Parathyroid adenoma (tissue), 2 donors: Measurements from ENCODE around the gene TXNDC2.

Experiments used
- H2AFZ ChIP-seq: fragments of 300-600 bp; sonication (generic); one replicate; pipeline ENCODE4 v1.7.0; 2017; ENCODE audit warnings: antibody characterized with exemption, mild to moderate bottlenecking
- H3K27ac ChIP-seq: fragments of 300-600 bp; sonication (generic); one replicate; pipeline ENCODE4 v1.7.0; 2017
- H3K27me3 ChIP-seq: fragments of 300-600 bp; sonication (generic); one replicate; pipeline ENCODE4 v1.7.0; 2017; ENCODE audit warnings: low read length; ENCODE audit not compliant: control insufficient read depth, insufficient read depth
- H3K36me3 ChIP-seq: fragments of 300-600 bp; sonication (generic); one replicate; pipeline ENCODE4 v1.7.0; 2017; ENCODE audit warnings: low read length; ENCODE audit not compliant: control insufficient read depth, insufficient read depth
- H3K4me1 ChIP-seq: fragments of 300-600 bp; sonication (generic); one replicate; pipeline ENCODE4 v1.7.0; 2017; ENCODE audit warnings: control low read depth
- H3K4me2 ChIP-seq: fragments of 300-600 bp; sonication (generic); one replicate; pipeline ENCODE4 v1.7.0; 2017; ENCODE audit warnings: low read length
- H3K4me3 ChIP-seq: fragments of 300-600 bp; sonication (generic); one replicate; pipeline ENCODE4 v1.7.0; 2017; ENCODE audit warnings: low read depth, low read length
- H3K79me2 ChIP-seq: fragments of 300-600 bp; sonication (generic); one replicate; pipeline ENCODE4 v1.7.0; 2017; ENCODE audit warnings: control low read depth
- H3K9ac ChIP-seq: fragments of 300-600 bp; sonication (generic); one replicate; pipeline ENCODE4 v1.7.0; 2017; ENCODE audit warnings: mild to moderate bottlenecking
- H3K9me3 ChIP-seq: fragments of 300-600 bp; sonication (generic); one replicate; pipeline ENCODE4 v1.7.0; 2017; ENCODE audit warnings: low read length; ENCODE audit not compliant: control insufficient read depth
- CTCF ChIP-seq: fragments of 300-600 bp; sonication (generic); IDR thresholded peaks from one replicate; pipeline ENCODE4 v1.7.0; 2017; ENCODE audit warnings: antibody characterized with exemption, mild to moderate bottlenecking
- donor health status: primary hyperparathyroidism.

The TXNDC2 gene

GRCh38 chr18:9934274-9934673 lies 48.5 kb downstream of the TXNDC2 start:
- no peak overlapping the region for H3K4me2 ChIP-seq
- no peak overlapping the region for H2AFZ ChIP-seq
- H3K27me3 ChIP-seq = no peaks in the 10 kb centered on the region
- peaks cover 16% of the 10 kb centered on the region for H3K79me2 ChIP-seq
- H3K9me3 ChIP-seq = no peaks in the 10 kb centered on the region
- H3K4me3 ChIP-seq = no peak overlapping the region
- H3K36me3 ChIP-seq = no peaks in the 10 kb centered on the region
- H3K4me1 ChIP-seq = no peaks in the 10 kb centered on the region
- no peak overlapping the region for H3K27ac ChIP-seq
- no peak for TF ChIP-seq CTCF
- no peak overlapping the region for H3K9ac ChIP-seq
